Central memory CD8-positive, alpha-beta T cell (primary cell): ENCODE results near the gene MAPK8IP3.

Source experiments
- ATAC-seq: fragments of 150-1000 bp; cut with Tn5 transposase; replicated peaks from 2 replicates; pipeline ENCODE4 v1.10.0; 2022; ENCODE audit warnings: mild to moderate bottlenecking, moderate FRiP score, moderate number of reproducible peaks; ENCODE audit not compliant: poor library complexity, severe bottlenecking; ENCODE audit errors: extremely low read depth
- DNase-seq, 2 donors: peaks; one replicate each; pipeline ENCODE4 v3.0.0; 2021; ENCODE audit warnings: low spot score in 2 of 2
- H3K27ac Mint-ChIP-seq: one replicate; pipeline ENCODE4 v1.8.0; 2022; ENCODE audit warnings: low read depth, mild to moderate bottlenecking, moderate library complexity, mixed read lengths
- H3K27me3 Mint-ChIP-seq: one replicate; pipeline ENCODE4 v1.8.0; 2022; ENCODE audit warnings: mixed read lengths
- H3K36me3 Mint-ChIP-seq: one replicate; pipeline ENCODE4 v1.8.0; 2022; ENCODE audit warnings: mild to moderate bottlenecking, moderate library complexity, mixed read lengths; ENCODE audit not compliant: insufficient read depth
- H3K4me1 Mint-ChIP-seq: one replicate; pipeline ENCODE4 v1.8.0; 2022; ENCODE audit warnings: mixed read lengths
- H3K4me3 Mint-ChIP-seq: one replicate; pipeline ENCODE4 v1.8.0; 2022; ENCODE audit warnings: mild to moderate bottlenecking, moderate library complexity, mixed read lengths
- H3K9me3 Mint-ChIP-seq: one replicate; pipeline ENCODE4 v1.8.0; 2022; ENCODE audit warnings: mixed read lengths

The MAPK8IP3 gene

GRCh38 chr16:1818873-1819525 is 113.0 kb downstream of the MAPK8IP3 start:
- no peak overlapping the region for H3K4me3 Mint-ChIP-seq
- no peaks in the 10 kb centered on the region for H3K9me3 Mint-ChIP-seq
- H3K27me3 Mint-ChIP-seq: no peaks in the 10 kb centered on the region
- no peak overlapping the region for H3K27ac Mint-ChIP-seq
- H3K36me3 Mint-ChIP-seq: peaks cover 30% of the 10 kb centered on the region
- DNase-seq (no peak), ATAC-seq (no peak)
- H3K4me1 Mint-ChIP-seq: no peaks in the 10 kb centered on the region

GRCh38 chr16:1819611-1820010 is 113.6 kb downstream of the MAPK8IP3 start:
- peaks cover 28% of the 10 kb centered on the region for H3K36me3 Mint-ChIP-seq
- peaks cover 5% of the 10 kb centered on the region for H3K4me1 Mint-ChIP-seq
- H3K9me3 Mint-ChIP-seq: no peaks in the 10 kb centered on the region
- ATAC-seq (no peak), DNase-seq (no peak)
- no peaks in the 10 kb centered on the region for H3K27me3 Mint-ChIP-seq
- H3K27ac Mint-ChIP-seq: no peak overlapping the region
- no peak overlapping the region for H3K4me3 Mint-ChIP-seq
